HCT116 (cell line): Measurements from ENCODE around the gene SNRNP40. TPM values are rescaled to one million over a fixed set of nuclear protein-coding genes. Genes with fewer than 3 reads are reported as not detected.

Experiments
- ATAC-seq: fragments of 200-7000 bp; cut with Tn5 transposase; 2 replicates; pipeline ENCODE4 v1.9.1; 2020; ENCODE audit warnings: mild to moderate bottlenecking, moderate library complexity
- BruUV-seq: library from RNA; stranded (reverse); fragments of 400-500 nt; replicated peaks from 2 replicates; lab custom pipeline; 2021; lab: Mats Ljungman, UMichigan
- CTCF ChIA-PET: fragments of 300-600 bp; sonication (Branson Sonifier 250); formaldehyde crosslinking; loops from one replicate; lab custom pipeline; 2021; ENCODE audit warnings: antibody characterized with exemption; lab: Charles Lee
- POLR2A ChIA-PET: fragments of 300-600, 350-600 bp; sonication (Branson Sonifier 250); formaldehyde crosslinking; loops from one replicate; lab custom pipeline; 2021; ENCODE audit warnings: antibody characterized with exemption; lab: Charles Lee
- RAD21 ChIA-PET, 2 experiments: fragments of 300-600 bp; sonication (Branson Sonifier 250); formaldehyde crosslinking; loops; one replicate each; lab custom pipeline; 2023; ENCODE audit warnings: low total read pairs in 2 of 2; ENCODE audit not compliant: uncharacterized antibody in 2 of 2, unreplicated experiment in 2 of 2, low non-redundant PET in 1 of 2; lab: Charles Lee
- DNase-seq: peaks from one replicate; pipeline ENCODE4 v3.0.0-alpha.2; 2010; ENCODE audit warnings: low read depth, low spot score
- H2AFZ ChIP-seq: fragments of 200-600 bp; shearing (Covaris generic), sonication (generic); 2 replicates; pipeline ENCODE4 v1.6.1; 2017; ENCODE audit warnings: low read depth, mixed run types, mixed read lengths, antibody characterized with exemption, low read length; ENCODE audit not compliant: poor library complexity, severe bottlenecking
- H3K27ac ChIP-seq: 2 replicates; pipeline ENCODE4 v1.5.1; 2012; ENCODE audit warnings: low read depth, low read length
- H3K27me3 ChIP-seq: fragments of 200-600 bp; sonication (generic); 2 replicates; pipeline ENCODE4 v1.6.1; 2016; ENCODE audit warnings: mixed run types, low read length, mixed read lengths; ENCODE audit not compliant: insufficient read depth
- H3K36me3 ChIP-seq, 2 experiments: fragments of 200-500 bp in 1 of 2; fragments of 200-600 bp in 1 of 2; sonication (Bioruptor generic) in 1 of 2; sonication (generic) in 1 of 2; 2 replicates each; pipeline versions ENCODE4 v1.5.1 to v1.6.1; 2014 to 2016; ENCODE audit warnings: low read length in 2 of 2, inconsistent platforms in 1 of 2, mixed read lengths in 1 of 2, mixed run types in 1 of 2; ENCODE audit not compliant: insufficient read depth in 2 of 2, control insufficient read depth in 1 of 2
- H3K4me1 ChIP-seq, 2 experiments: fragments of 200-600 bp in 1 of 2; sonication (generic) in 1 of 2; 2 replicates each; pipeline versions ENCODE4 v1.5.1 to v1.6.1; 2012 to 2017; ENCODE audit warnings: low read length in 2 of 2, inconsistent platforms in 1 of 2, mild to moderate bottlenecking in 1 of 2, mixed read lengths in 1 of 2, mixed run types in 1 of 2, moderate library complexity in 1 of 2; ENCODE audit not compliant: insufficient read depth in 2 of 2, control insufficient read depth in 1 of 2
- H3K4me2 ChIP-seq: fragments of 200-600 bp; sonication (generic); 2 replicates; pipeline ENCODE4 v1.6.1; 2017; ENCODE audit warnings: mixed run types, low read length, mixed read lengths
- H3K4me3 ChIP-seq, 2 experiments: fragments of 200-600 bp in 1 of 2; sonication (generic) in 1 of 2; replicated peaks in 1 of 2; 2 replicates each; pipeline ENCODE4 v1.5.1; 2011 to 2016; ENCODE audit warnings: low read length in 2 of 2, control low read depth in 1 of 2, low read depth in 1 of 2, mild to moderate bottlenecking in 1 of 2, mixed read lengths in 1 of 2, mixed run types in 1 of 2
- H3K79me2 ChIP-seq: fragments of 200-600 bp; sonication (generic); 2 replicates; pipeline ENCODE4 v1.6.1; 2017; ENCODE audit warnings: mild to moderate bottlenecking, mixed run types, low read length, moderate library complexity, mixed read lengths; ENCODE audit not compliant: insufficient read depth
- H3K9ac ChIP-seq: fragments of 200-600 bp; sonication (generic); 2 replicates; pipeline ENCODE4 v1.6.1; 2016; ENCODE audit warnings: low read length, mixed read lengths
- H3K9me2 ChIP-seq: fragments of 200-600 bp; sonication (generic), shearing (Covaris generic); 2 replicates; pipeline ENCODE4 v1.6.1; 2017; ENCODE audit warnings: mixed run types, mild to moderate bottlenecking, moderate library complexity; ENCODE audit not compliant: insufficient read depth
- H3K9me3 ChIP-seq, 2 experiments: fragments of 200-500 bp in 1 of 2; fragments of 200-600 bp in 1 of 2; sonication (Bioruptor generic) in 1 of 2; sonication (generic) in 1 of 2; 2 replicates each; pipeline ENCODE4 v1.6.1; 2014 to 2017; ENCODE audit warnings: low read length in 2 of 2, mixed read lengths in 2 of 2, inconsistent platforms in 1 of 2, low read depth in 1 of 2, mild to moderate bottlenecking in 1 of 2, mixed run types in 1 of 2, moderate library complexity in 1 of 2; ENCODE audit not compliant: control insufficient read depth in 1 of 2, insufficient read depth in 1 of 2
- H4K20me1 ChIP-seq: fragments of 200-600 bp; sonication (generic), shearing (Covaris generic); 2 replicates; pipeline ENCODE4 v1.6.1; 2017; ENCODE audit warnings: mixed run types, mild to moderate bottlenecking, moderate library complexity; ENCODE audit not compliant: insufficient read depth
- EGR1 ChIP-seq: IDR thresholded peaks from 2 replicates; pipeline ENCODE4 v1.6.1; 2012; ENCODE audit warnings: low read depth
- EZH2 ChIP-seq: fragments of 200-600 bp; sonication (generic); IDR thresholded peaks from 2 replicates; pipeline ENCODE4 v1.6.1; 2017; ENCODE audit warnings: antibody characterized with exemption, mixed run types
- SP1 ChIP-seq: IDR thresholded peaks from 2 replicates; pipeline ENCODE4 v1.6.1; 2012; ENCODE audit warnings: low read depth
- ZFX ChIP-seq: fragments of 450-650 bp; IDR thresholded peaks from 2 replicates; pipeline ENCODE4 v1.6.1; 2017
- intact Hi-C: fragments of 100-400 bp; cut with micrococcal nuclease; formaldehyde crosslinking; loops from 2 replicates; pipeline ENCODE4 v1.10.0; 2022
- total RNA-seq: library from RNA; stranded (reverse); gene quantifications from one replicate; pipeline ENCODE4 v1.2.1, GENCODE V29; 2021; ENCODE audit not compliant: unreplicated experiment
- TF ChIP-seq, protein P1 (sequence below): IDR thresholded peaks from 2 replicates; pipeline ENCODE4 v1.6.1; 2012; ENCODE audit warnings: low read depth
- TF ChIP-seq, protein P2 (sequence below): IDR thresholded peaks from 2 replicates; pipeline ENCODE4 v1.6.1; 2012
- TF ChIP-seq, protein P3 (sequence below), 3 experiments: fragments of 200-600 bp in 1 of 3; sonication (generic) in 1 of 3; IDR thresholded peaks in 2 of 3; conservative IDR thresholded peaks in 1 of 3; 2 replicates each; pipeline ENCODE4 v1.5.1; 2012 to 2017; ENCODE audit warnings: low read depth in 2 of 3, low read length in 2 of 3, antibody characterized with exemption in 1 of 3, borderline replicate concordance in 1 of 3, control low read depth in 1 of 3, mild to moderate bottlenecking in 1 of 3, mixed read lengths in 1 of 3, mixed run types in 1 of 3, moderate library complexity in 1 of 3; ENCODE audit not compliant: insufficient read depth in 1 of 3

The SNRNP40 gene
- total RNA-seq, 1 experiment from 2014 or later, result 91.8 TPM

DNA sequence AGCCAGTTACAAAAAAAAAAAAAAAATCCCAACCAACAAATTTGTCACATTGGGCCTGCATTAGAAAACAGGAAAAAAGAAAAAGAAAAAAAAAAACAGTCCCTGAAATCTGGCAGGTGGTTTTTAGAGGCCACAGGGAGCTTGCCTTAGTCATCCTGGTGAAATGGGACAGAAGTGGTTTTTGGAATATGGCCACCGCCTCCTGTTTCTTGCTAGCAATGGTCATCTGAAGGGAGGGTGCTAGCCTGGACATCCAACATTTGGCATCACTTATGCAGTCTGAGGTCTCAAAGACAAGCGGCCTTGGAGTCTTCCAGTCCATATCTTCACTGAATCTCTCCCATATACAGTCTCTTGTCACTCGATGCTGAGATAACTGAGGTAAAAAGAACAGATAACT, 36.8 kb downstream of the SNRNP40 start:
- H2AFZ ChIP-seq, result no peak overlapping the region
- no peak overlapping the region for H3K4me2 ChIP-seq
- no peaks in the 10 kb centered on the region for H3K27me3 ChIP-seq
- intact Hi-C loops, result no loop called here
- H3K4me1 ChIP-seq, result no peaks in the 10 kb centered on the region
- H3K36me3 ChIP-seq, result peaks cover 30 to 34% of the 10 kb centered on the region in 2 experiments
- BruUV-seq, result no TSS peak
- no peak overlapping the region for H3K27ac ChIP-seq
- no peaks in the 10 kb centered on the region for H3K9me2 ChIP-seq
- H4K20me1 ChIP-seq, result no peaks in the 10 kb centered on the region
- ChIA-PET CTCF (no interaction called here), RAD21 (no interaction called here), POLR2A (no interaction called here)
- TF ChIP-seq EGR1 (no peak), EZH2 (no peak), SP1 (no peak), ZFX (no peak)
- TF ChIP-seq, protein P1, sequence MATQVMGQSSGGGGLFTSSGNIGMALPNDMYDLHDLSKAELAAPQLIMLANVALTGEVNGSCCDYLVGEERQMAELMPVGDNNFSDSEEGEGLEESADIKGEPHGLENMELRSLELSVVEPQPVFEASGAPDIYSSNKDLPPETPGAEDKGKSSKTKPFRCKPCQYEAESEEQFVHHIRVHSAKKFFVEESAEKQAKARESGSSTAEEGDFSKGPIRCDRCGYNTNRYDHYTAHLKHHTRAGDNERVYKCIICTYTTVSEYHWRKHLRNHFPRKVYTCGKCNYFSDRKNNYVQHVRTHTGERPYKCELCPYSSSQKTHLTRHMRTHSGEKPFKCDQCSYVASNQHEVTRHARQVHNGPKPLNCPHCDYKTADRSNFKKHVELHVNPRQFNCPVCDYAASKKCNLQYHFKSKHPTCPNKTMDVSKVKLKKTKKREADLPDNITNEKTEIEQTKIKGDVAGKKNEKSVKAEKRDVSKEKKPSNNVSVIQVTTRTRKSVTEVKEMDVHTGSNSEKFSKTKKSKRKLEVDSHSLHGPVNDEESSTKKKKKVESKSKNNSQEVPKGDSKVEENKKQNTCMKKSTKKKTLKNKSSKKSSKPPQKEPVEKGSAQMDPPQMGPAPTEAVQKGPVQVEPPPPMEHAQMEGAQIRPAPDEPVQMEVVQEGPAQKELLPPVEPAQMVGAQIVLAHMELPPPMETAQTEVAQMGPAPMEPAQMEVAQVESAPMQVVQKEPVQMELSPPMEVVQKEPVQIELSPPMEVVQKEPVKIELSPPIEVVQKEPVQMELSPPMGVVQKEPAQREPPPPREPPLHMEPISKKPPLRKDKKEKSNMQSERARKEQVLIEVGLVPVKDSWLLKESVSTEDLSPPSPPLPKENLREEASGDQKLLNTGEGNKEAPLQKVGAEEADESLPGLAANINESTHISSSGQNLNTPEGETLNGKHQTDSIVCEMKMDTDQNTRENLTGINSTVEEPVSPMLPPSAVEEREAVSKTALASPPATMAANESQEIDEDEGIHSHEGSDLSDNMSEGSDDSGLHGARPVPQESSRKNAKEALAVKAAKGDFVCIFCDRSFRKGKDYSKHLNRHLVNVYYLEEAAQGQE, result no peak
- TF ChIP-seq, protein P2, sequence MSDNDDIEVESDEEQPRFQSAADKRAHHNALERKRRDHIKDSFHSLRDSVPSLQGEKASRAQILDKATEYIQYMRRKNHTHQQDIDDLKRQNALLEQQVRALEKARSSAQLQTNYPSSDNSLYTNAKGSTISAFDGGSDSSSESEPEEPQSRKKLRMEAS, result no peak
- TF ChIP-seq, protein P3, sequence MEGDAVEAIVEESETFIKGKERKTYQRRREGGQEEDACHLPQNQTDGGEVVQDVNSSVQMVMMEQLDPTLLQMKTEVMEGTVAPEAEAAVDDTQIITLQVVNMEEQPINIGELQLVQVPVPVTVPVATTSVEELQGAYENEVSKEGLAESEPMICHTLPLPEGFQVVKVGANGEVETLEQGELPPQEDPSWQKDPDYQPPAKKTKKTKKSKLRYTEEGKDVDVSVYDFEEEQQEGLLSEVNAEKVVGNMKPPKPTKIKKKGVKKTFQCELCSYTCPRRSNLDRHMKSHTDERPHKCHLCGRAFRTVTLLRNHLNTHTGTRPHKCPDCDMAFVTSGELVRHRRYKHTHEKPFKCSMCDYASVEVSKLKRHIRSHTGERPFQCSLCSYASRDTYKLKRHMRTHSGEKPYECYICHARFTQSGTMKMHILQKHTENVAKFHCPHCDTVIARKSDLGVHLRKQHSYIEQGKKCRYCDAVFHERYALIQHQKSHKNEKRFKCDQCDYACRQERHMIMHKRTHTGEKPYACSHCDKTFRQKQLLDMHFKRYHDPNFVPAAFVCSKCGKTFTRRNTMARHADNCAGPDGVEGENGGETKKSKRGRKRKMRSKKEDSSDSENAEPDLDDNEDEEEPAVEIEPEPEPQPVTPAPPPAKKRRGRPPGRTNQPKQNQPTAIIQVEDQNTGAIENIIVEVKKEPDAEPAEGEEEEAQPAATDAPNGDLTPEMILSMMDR (IDR thresholded peaks at IDR 0.05 in 2 of 3, conservative IDR thresholded peaks at IDR 0.05 in 1 of 3; ENCODE audit: borderline replicate concordance in 1 of 3, insufficient read depth in 1 of 3, low read depth in 2 of 3, low read length in 2 of 3), result no peak
- no peak overlapping the region for H3K9ac ChIP-seq
- DNase-seq (no peak), ATAC-seq (no peak)
- H3K4me3 ChIP-seq, result no peak overlapping the region
- no peaks in the 10 kb centered on the region for H3K9me3 ChIP-seq
- H3K79me2 ChIP-seq, result no peaks in the 10 kb centered on the region
